Body of pancreas (tissue), 4 donors: ENCODE data around the gene PFAS. TPM values are rescaled to one million over a fixed set of nuclear protein-coding genes. Genes with fewer than 3 reads are reported as not detected.

Experiments
- ATAC-seq: fragments of 150-250 bp; one replicate; pipeline ENCODE4 v1.9.1; 2016
- DNase-seq, 4 donors: peaks; one replicate each; pipeline ENCODE4 v3.0.0-alpha.2; 2019
- H3K27ac ChIP-seq, 4 donors: fragments of 200-600 bp; sonication (generic); 1 replicate in 3 of 4; 2 replicates in 1 of 4; pipeline versions ENCODE4 v1.5.1 to v1.6.1; 2016 to 2019; ENCODE audit warnings: mild to moderate bottlenecking in 1 of 4, mixed read lengths in 1 of 4, moderate library complexity in 1 of 4
- H3K27me3 ChIP-seq, 2 donors: fragments of 200-600 bp; sonication (generic); one replicate each; pipeline ENCODE4 v1.6.0; 2016; ENCODE audit warnings: mild to moderate bottlenecking in 1 of 2
- H3K36me3 ChIP-seq, 2 donors: fragments of 200-600 bp; sonication (generic); replicated peaks in 1 of 2; 2 replicates each; pipeline ENCODE4 v1.5.1; 2016; ENCODE audit warnings: low read depth in 2 of 2; ENCODE audit not compliant: insufficient read depth in 1 of 2
- H3K4me1 ChIP-seq: fragments of 200-600 bp; sonication (generic); one replicate; pipeline ENCODE4 v1.6.0; 2016
- H3K4me3 ChIP-seq, 2 donors: fragments of 200-600 bp; sonication (generic); 1 replicate in 1 of 2; 2 replicates in 1 of 2; pipeline ENCODE4 v1.5.1; 2016 to 2019
- H3K9me3 ChIP-seq, 3 donors: fragments of 200-600 bp; sonication (generic); 1 replicate in 2 of 3; 2 replicates in 1 of 3; pipeline ENCODE4 v1.5.1; 2016
- POLR2A ChIP-seq, 3 donors: fragments of 450-650 bp; IDR thresholded peaks; one replicate each; pipeline ENCODE4 v1.6.1; 2016; ENCODE audit warnings: antibody characterized with exemption in 3 of 3, mild to moderate bottlenecking in 2 of 3
- WGBS, 2 donors: methylation state at CpG; one replicate each; pipeline ENCODE4 v1.1.5; 2017; 5-methylcytosine and 5-hydroxymethylcytosine counted together
- intact Hi-C: fragments of 100-400 bp; cut with DNase I; formaldehyde crosslinking; loops from one replicate; pipeline ENCODE4 v1.15.1; 2023
- total RNA-seq, 2 donors: library from RNA; depleted of rRNA; stranded (reverse); fragments of >200 nt; gene quantifications; one replicate each; pipeline ENCODE4 v1.1.0, GENCODE V29; 2016
- TF ChIP-seq, protein P1 (sequence below), 7 experiments: fragments of 450-650 bp in 4 of 7; fragments of 200-600 bp in 3 of 7; sonication (generic) in 3 of 7; IDR thresholded peaks; one replicate each; pipeline ENCODE4 v1.5.1; 2016 to 2019; ENCODE audit warnings: antibody characterized with exemption in 7 of 7

PFAS gene
- total RNA-seq, 2 donors from 2014 or later, result 9.9 to 33.0 TPM

- ATAC-seq (no peak), DNase-seq (no peak)
- H3K27me3 ChIP-seq, result no peaks in the 10 kb centered on the region
- no peaks in the 10 kb centered on the region for H3K9me3 ChIP-seq
- 93 to 100% methylated on average over 3 to 10 of the region's 10 CpGs for WGBS, 2 donors
- intact Hi-C loops, result no loop called here
- peaks cover 0 to 22% of the 10 kb centered on the region in 2 donors for H3K36me3 ChIP-seq
- no peak for TF ChIP-seq POLR2A (IDR thresholded peaks at IDR 0.05)
- TF ChIP-seq, protein P1, sequence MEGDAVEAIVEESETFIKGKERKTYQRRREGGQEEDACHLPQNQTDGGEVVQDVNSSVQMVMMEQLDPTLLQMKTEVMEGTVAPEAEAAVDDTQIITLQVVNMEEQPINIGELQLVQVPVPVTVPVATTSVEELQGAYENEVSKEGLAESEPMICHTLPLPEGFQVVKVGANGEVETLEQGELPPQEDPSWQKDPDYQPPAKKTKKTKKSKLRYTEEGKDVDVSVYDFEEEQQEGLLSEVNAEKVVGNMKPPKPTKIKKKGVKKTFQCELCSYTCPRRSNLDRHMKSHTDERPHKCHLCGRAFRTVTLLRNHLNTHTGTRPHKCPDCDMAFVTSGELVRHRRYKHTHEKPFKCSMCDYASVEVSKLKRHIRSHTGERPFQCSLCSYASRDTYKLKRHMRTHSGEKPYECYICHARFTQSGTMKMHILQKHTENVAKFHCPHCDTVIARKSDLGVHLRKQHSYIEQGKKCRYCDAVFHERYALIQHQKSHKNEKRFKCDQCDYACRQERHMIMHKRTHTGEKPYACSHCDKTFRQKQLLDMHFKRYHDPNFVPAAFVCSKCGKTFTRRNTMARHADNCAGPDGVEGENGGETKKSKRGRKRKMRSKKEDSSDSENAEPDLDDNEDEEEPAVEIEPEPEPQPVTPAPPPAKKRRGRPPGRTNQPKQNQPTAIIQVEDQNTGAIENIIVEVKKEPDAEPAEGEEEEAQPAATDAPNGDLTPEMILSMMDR (IDR thresholded peaks at IDR 0.05), result no peak
- no peaks in the 10 kb centered on the region for H3K4me1 ChIP-seq
- no peak overlapping the region for H3K27ac ChIP-seq
- no peak overlapping the region for H3K4me3 ChIP-seq
These were observed 15.2 kb downstream of the PFAS start for GRCh38 chr17:8264320-8264719.

GRCh38 chr17:8264836-8265542 is 15.9 kb downstream of the PFAS start:
- Histone ChIP-seq H3K4me3 (no peak overlapping the region), H3K4me1 (no peaks in the 10 kb centered on the region), H3K9me3 (no peaks in the 10 kb centered on the region), H3K27ac (no peak overlapping the region), H3K27me3 (no peaks in the 10 kb centered on the region), H3K36me3 (peaks cover 0 to 22% of the 10 kb centered on the region in 2 donors)
- WGBS, 2 donors, result 95% methylated on average over 11 to 14 of the region's 18 CpGs
- ATAC-seq (no peak), DNase-seq (no peak)
- TF ChIP-seq, protein P1 (IDR thresholded peaks at IDR 0.05), result no peak
- TF ChIP-seq POLR2A (IDR thresholded peaks at IDR 0.05), result no peak
- intact Hi-C loops, result no loop called here

- no peak overlapping the region for H3K4me3 ChIP-seq
- H3K27ac ChIP-seq, result no peak overlapping the region
- no peaks in the 10 kb centered on the region for H3K4me1 ChIP-seq
- no peaks in the 10 kb centered on the region for H3K27me3 ChIP-seq
- intact Hi-C loops, result no loop called here
- DNase-seq (no peak), ATAC-seq (no peak)
- no peaks in the 10 kb centered on the region for H3K9me3 ChIP-seq
- WGBS, 2 donors, result 94 to 98% methylated on average over 17 to 29 of the region's 29 CpGs
- peaks cover 0 to 22% of the 10 kb centered on the region in 2 donors for H3K36me3 ChIP-seq
- TF ChIP-seq, protein P1 (IDR thresholded peaks at IDR 0.05), result no peak
- TF ChIP-seq POLR2A (IDR thresholded peaks at IDR 0.05), result no peak
These were observed 17.8 kb downstream of the PFAS start for GRCh38 chr17:8266648-8267479.

- H3K4me3 ChIP-seq, result no peak overlapping the region
- ATAC-seq (no peak), DNase-seq (no peak)
- peaks cover 0 to 22% of the 10 kb centered on the region in 2 donors for H3K36me3 ChIP-seq
- peaks cover 4% of the 10 kb centered on the region for H3K4me1 ChIP-seq
- no peaks in the 10 kb centered on the region for H3K9me3 ChIP-seq
- no peaks in the 10 kb centered on the region for H3K27me3 ChIP-seq
- TF ChIP-seq, protein P1 (IDR thresholded peaks at IDR 0.05), result no peak
- no peak for TF ChIP-seq POLR2A (IDR thresholded peaks at IDR 0.05)
- no peak overlapping the region for H3K27ac ChIP-seq
- intact Hi-C loops, result no loop called here
- WGBS, 2 donors, result 89% methylated on average over 11 to 13 of the region's 13 CpGs
These were observed 18.5 kb downstream of the PFAS start for GRCh38 chr17:8267480-8268147.
